ENCODE results near the gene PLEKHA6.

PLEKHA6 gene

GRCh38 chr1:204353213-204353910 lies 6.4 kb downstream of the PLEKHA6 start:
- TF ChIP-seq, protein P1, sequence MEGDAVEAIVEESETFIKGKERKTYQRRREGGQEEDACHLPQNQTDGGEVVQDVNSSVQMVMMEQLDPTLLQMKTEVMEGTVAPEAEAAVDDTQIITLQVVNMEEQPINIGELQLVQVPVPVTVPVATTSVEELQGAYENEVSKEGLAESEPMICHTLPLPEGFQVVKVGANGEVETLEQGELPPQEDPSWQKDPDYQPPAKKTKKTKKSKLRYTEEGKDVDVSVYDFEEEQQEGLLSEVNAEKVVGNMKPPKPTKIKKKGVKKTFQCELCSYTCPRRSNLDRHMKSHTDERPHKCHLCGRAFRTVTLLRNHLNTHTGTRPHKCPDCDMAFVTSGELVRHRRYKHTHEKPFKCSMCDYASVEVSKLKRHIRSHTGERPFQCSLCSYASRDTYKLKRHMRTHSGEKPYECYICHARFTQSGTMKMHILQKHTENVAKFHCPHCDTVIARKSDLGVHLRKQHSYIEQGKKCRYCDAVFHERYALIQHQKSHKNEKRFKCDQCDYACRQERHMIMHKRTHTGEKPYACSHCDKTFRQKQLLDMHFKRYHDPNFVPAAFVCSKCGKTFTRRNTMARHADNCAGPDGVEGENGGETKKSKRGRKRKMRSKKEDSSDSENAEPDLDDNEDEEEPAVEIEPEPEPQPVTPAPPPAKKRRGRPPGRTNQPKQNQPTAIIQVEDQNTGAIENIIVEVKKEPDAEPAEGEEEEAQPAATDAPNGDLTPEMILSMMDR (conservative IDR thresholded peaks at IDR 0.05): no peak
- TF ChIP-seq ZFX (IDR thresholded peaks at IDR 0.05): no peak
- no peak overlapping the region for H3K27ac ChIP-seq

DNA sequence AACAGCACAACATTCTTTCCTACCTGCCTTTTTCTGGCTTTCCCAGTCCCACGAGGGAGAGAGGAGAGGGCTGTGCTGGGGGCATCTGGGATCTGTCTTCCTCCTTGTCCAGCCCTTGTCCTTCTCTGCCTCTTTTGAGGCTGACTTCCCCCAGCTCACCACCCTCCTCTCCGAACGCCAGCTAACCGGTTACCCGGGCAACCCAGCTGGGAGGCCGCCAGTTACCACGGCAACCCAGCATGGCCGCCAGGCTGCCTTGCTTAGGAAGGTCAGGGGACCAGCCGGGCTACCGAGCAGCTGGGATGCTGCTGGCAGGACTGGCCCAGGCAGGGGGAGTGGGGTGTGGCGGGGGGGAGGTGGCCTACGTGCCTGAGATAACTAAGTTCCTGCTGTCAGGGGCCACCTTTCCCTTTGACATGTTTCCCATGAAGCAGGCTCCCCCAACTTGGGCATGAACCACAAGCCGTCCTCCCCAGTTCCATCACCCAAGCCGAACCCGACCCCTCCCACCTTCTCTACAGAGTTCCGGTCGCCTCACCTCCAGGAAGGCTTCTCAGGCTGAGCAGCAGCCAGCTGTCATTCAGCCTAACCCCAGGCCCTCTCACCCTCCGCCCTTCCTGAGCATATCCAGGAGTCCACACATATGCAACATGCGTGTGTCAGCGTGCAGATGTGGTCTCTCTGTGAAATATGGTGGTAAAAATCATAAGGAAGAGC lies 8.7 kb downstream of the PLEKHA6 start:
- H3K27ac ChIP-seq: no peak overlapping the region
- TF ChIP-seq ZFX (IDR thresholded peaks at IDR 0.05): no peak
- TF ChIP-seq, protein P1 (conservative IDR thresholded peaks at IDR 0.05): no peak

DNA sequence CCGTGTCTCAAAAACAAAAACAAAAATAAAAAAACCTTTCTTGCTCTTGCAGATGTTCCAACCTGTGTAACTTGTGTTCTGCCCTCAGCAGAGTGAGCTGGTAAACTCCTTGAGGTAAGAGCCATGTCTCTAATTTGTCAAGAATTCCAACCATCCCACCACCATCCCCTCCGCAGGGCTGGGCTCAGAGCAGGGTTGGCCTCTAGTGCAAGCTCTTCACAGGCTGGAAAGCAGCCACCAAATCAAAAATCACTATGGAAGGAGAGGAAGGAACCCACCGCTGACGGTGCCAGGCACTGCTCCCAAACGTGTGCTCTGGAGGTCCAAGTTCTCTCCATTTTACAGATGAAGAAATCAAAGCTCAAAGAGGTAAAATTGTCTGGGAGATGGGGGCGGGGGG lies 9.4 kb downstream of the PLEKHA6 start:
- H3K27ac ChIP-seq: no peak overlapping the region
- no peak for TF ChIP-seq ZFX (IDR thresholded peaks at IDR 0.05)
- TF ChIP-seq, protein P1 (conservative IDR thresholded peaks at IDR 0.05): no peak

- TF ChIP-seq ZFX (IDR thresholded peaks at IDR 0.05): no peak
Observed at GRCh38 chr1:204349602-204350001, 10.1 kb downstream of the PLEKHA6 start.

GRCh38 chr1:204348722-204349121 lies 11.0 kb downstream of the PLEKHA6 start:
- TF ChIP-seq, protein P1 (conservative IDR thresholded peaks at IDR 0.05): no peak
- TF ChIP-seq ZFX (IDR thresholded peaks at IDR 0.05): no peak
- no peak overlapping the region for H3K27ac ChIP-seq

More at GRCh38 chr1:204349602-204350001, 10.1 kb downstream of the PLEKHA6 start:
- H3K27ac ChIP-seq: no peak overlapping the region

- TF ChIP-seq ZFX (IDR thresholded peaks at IDR 0.05): no peak
- TF ChIP-seq, protein P1 (conservative IDR thresholded peaks at IDR 0.05): no peak
- no peak overlapping the region for H3K27ac ChIP-seq
Observed at GRCh38 chr1:204348242-204348641, 11.5 kb downstream of the PLEKHA6 start.

DNA sequence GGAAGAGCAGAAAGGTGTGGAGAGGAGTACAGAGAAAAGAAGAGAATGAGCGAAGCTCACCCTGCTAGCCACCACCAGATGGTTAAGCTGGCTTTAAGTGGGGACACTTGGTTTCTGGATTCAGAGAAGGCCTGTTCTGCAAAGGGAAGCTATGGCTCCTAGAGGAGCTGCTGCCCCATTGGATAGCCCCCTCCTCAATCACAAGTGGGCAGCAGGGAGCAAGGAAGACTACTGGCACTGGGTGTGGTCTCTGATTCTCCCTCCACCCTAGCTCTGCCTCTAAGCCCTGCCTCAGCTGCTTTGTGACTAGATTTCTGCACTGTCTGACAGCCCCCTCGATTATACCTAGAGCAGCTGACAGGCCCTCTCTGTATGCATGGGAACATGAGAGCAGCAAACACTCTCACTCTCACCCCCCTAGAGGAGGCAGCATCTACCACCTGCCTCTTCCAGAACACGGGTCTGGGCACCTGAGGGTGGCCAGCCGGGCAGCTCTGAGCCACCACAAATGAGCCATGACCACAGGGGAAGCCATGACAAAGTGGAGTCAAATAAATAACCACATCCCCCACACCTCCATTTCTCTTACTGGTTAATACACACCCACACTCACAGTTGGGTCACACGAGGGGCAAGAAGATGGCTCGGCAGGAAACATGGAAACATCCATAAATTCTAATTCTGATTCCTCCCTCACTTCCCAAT lies 13.6 kb downstream of the PLEKHA6 start:
- no peak overlapping the region for H3K27ac ChIP-seq
- no peak for TF ChIP-seq ZFX (IDR thresholded peaks at IDR 0.05)
- TF ChIP-seq, protein P1 (conservative IDR thresholded peaks at IDR 0.05): no peak
